Femur (tissue), 1 donor: ENCODE data around the gene SPSB1.
A peak's percentile ranks its signal among the peaks of the same experiment; 100 is the strongest.

Source experiments
- DNase-seq: peaks from one replicate; pipeline ENCODE4 v3.0.0-alpha.2; 2017

SPSB1 gene

DNA sequence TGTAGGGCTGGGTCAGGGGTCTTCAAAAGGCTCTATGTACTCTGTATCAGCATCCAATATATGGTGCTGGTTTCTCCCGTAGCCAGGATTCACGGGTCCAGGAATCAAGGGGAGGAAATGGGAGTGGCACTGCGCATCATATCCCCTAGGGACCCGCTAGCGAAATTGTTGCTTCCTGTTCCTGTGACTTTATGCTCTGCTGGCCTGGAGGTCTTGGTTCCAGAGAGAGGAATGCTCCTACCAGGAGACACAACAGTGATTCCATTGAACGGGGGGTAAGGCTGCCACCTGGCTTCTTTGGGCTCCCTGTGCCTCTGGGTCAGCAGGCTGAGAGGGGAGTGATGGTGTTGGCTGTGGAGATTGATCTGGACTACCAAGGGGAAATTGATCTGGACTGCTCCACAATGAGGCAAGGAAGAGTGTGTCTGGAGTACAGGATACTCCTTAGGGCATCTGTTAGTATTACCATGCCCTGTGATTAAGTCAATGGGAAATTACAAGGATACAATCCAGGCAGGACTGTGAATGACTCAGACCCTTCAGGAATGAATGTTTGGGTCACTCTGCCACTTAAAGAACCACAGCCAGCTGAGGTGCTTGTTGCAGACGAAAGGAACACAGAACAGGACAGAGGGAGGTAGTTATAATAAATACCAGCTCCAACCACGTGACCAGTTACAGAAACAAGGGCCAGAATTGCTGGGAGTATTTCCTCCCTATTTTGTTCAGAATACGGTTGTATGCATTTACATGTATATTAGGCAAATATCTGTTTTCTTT, 10.2 kb downstream of the SPSB1 start:
- DNase-seq: peak; percentile 45

DNA sequence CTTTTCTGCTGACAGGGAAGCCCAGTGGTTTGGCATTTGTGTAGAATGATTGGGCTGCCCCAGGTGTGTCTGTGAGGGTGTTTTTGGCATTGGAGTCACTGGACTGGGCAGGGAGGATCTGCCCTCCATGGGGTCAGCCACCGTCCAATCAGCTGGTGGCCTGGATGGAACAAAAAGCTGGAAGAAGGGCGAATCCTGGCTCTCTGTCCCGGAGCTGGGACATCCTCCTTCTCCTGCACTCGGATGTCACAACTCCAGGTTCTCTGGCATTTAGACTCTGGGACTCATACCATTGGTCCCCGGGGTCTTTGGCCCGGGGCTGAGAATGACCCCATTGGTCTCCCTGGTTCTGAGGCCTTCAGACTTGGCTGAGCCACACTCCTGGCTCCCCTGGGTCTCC, 11.2 kb downstream of the SPSB1 start:
- no peak for DNase-seq

DNA sequence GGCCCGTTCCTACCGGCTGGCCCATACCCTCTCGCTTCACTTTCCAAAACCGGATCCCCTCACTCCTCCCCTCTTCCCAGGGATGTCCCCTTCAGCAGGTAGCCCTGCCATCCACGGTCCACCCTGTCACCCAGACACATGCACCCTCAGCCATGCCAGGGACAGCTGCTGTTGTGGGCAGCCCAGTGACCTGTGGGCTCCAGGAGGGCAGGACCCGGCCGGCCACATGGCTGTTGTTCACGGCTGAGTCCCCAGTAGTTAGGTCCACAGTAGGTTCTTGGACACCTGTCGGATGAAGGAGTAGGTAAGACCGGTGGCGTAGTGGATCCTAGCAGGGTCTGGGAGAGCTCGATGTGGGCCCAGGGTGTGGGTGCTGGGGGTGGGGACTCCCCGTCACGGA, 12.5 kb downstream of the SPSB1 start:
- DNase-seq: no peak

DNA sequence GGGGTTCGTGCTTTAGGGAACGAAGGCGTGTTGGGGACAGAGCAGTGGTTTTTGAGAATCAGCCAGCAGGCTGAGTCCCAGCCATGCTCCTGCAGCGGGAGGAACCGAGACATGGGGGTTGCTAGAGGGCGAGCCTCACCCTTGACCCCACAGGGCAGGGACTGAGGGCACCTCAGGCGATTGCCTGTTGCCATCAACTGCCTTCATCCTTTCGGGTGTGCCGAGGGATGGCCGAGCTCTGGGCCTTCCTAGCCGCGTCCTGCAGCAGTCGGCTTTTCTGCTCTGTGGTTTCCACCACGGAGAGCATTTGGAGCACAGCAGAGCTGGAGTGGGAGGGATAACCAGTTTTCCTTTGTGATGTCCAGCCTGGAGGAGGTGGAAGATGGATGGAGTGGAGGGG, 13.3 kb downstream of the SPSB1 start:
- no peak for DNase-seq

DNA sequence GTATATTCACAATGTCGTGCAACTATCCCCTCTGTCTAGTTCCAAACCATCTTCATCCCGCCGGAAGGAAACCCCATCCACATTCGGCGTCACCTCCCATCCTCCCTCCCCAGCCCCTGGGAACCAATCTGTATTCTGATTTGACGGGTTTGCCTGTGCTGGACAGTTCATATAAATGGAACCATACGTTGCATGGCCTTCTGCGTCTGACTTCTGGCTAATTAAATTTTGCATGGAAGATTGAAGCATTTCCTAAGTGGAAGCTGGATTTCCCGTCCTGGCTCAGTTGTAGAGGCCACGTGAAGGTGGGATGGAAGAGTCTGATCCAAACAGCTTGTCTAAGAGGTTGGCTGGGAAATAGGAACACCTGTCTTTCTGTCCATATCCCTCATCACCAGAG, 14.6 kb downstream of the SPSB1 start:
- DNase-seq: no peak

DNA sequence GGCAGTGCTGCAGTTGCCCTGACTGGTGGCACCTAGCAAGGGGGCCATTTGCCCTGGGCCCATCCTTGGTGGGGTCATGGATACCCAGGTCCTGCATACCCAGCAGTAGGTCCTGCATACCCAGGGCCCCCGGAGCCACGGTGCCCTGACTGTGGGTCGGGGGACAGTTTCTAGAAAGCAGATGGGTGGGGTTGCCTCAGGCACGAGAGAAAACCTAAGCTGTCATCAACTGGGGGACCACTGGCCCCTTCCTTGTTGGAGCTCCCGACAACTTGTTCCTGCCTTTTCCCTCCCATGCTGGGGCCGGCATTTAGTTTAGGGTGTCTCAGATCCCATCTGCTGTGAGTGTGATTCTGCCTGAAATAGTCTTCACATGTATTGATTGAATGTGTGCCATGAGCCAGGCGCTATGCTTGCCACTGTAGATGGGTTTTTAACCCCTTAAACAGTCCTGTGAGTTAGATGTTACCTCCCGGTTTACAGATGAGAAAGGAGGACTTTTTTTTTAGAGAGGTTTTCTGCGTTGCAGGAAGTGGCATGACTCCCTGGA, 15.6 kb downstream of the SPSB1 start:
- no peak for DNase-seq

DNA sequence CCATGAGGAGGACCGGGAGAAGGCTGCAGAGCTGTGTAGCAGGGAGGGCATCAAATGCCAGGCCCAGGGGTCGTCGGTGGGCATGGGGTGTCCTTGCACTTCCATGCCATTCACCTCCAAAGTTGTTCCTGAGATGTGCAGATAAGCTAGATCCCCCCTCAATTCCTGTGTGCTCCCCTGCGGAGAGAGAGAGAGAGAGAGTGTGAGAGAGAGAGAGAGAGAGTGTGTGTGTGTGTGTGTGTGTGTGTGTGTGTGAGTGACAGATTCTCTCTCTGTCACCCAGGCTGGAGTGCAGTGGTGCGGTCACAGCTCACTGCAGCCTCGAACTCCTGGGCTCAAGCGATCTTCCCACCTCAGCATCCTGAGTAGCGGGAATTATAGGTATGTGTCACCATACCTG, 16.4 kb downstream of the SPSB1 start:
- DNase-seq: no peak

DNA sequence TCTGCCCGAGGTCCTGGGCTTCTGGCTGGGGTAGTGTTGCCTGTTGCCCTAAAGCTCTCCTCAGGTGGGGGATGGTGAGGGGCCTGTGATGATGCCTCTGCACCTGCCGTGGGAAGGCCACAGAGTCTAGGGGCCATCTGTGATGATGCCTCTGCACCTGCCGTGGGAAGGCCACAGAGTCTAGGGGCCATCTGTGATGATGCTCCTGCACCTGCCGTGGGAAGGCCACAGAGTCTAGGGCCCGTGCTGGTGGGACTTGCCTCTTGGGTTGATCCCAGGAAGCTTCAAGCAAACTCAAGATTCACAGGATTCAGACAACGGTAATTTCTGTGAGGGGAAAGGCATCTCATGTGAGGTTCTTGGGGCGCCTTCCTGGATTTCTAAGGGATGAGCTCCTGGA, 17.3 kb downstream of the SPSB1 start:
- no peak for DNase-seq

DNA sequence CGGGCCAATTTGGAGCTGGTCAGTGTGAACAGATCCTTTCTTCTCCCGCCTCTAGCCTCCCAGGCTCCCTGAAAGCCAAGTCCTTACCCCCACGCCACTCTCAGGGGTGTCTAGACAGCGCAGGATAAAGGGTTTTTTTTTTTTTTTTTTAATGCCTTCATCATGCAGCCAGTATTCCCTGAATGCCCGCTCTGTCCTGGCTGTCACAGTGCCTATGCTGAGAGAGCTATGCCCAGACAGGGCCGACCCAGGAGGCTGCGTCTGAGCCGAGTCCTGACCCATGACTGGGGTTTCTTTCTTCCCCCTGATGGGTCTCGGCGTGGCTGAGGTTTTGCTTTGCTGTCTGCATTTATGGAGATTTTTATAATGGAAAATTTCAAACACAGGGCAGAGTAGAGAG, 18.3 kb downstream of the SPSB1 start:
- DNase-seq: no peak

DNA sequence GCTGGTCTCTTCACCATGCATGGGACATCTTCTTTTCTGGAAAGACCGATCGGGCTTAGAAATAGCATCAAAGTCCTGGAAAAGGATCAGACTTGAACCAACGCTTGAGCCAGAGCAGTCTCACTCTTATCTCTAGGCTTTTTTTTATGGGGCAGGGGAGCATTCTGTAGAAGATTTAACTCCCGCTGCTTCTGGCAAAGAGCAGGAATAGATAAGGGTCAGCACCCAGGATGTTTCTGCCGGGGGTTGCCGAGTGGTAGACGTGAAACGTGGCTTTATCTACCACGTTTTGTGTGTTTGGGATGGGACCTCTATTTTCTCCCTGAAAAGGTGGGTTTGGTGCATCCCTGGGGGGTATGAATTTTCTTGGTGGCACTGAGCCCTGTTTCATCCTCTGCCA, 18.8 kb downstream of the SPSB1 start:
- DNase-seq: no peak

DNA sequence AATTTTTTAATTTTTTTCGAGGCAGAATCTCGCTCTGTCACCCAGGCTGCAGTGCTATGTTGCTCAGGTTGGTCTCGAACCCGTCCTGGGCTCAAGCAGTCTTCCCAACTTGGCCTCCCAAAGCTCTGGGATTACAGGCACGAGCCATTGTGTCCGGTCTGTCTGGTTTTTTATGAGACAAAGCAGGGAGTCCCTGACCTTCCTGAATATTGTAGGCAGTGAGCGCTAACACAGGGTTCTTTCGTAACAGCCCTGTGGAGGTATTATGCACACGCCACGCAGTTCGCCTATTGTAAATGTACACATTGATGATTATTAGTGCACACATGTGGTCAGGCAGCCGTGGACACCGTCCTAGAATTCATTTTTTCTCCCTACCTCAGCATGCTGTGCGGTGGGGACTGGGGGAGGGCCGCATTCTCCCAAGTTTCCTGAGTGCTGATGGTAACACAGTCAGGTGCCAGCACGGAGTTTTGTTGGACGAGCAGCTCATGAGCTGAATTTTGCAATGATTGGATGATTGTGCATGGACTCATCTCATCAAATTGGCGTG, 19.6 kb downstream of the SPSB1 start:
- DNase-seq: no peak

DNA sequence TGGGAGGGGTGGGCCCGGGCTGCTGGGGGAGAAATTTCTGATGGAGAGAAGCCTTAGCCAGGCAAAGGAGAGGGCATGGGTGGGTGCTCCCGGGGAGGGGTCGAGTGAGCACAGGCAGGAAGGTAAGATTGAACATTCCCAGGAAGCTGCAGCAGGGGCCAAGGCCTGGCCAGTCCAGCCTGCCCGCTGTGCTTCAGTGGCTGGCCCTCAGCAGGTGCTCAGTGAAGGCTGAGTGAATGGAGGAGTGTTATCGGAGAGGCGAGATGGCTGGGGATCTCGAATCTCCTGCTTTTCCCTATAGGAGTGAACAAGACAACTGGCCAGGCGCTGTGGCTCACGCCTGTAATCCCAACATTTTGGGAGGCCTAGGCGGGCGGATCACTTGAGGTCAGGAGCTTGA, 20.9 kb downstream of the SPSB1 start:
- DNase-seq: no peak

DNA sequence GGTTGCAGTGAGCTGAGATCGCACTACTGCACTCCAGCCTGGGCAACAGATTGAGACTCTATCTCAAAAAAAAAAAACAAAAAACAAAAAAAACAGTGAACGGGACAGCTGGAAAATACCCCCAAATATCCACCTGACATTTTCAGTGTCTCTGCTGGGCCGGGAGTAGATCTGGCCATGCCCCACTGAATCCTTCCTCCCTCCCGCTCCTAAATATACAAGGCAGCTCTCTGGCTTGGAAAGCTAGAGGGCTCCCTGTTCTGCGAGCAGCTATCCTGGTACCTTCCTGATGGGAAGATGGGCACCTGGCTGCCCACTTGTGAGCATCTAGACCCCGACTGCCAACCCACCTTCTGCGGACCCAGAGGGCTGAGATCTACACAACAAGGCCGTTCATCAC, 21.4 kb downstream of the SPSB1 start:
- no peak for DNase-seq

DNA sequence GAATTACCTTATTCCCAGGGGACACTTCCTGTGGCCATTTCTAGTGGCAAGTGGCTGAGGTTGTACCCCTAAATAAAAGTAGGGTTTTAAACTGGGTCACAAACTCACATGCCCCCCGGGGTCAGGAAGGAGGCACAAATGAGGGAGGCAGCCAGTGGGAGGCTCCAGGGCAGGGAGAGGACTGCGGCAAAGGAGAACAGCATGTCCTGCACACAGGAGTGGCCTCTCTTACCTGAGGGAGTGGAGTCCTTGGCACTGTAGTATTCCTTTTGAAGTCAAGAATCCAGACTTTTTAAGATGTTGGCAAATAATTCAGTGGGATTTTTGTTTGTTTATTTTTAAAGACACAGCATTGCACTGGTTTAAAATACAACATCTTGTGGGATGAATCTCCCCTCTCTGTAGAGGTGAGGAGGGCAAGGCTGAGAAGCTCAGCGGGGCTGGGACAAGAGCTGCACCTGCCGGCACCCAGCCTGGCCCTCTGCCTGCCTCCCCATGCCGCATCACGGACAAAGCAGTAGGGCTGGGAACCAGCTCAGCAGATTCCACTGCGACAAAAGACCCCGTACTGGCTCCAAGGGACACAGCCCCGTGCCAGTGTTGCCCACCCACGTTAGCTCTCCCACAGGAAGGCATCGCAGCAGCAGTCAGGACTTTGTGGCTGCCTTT, 22.2 kb downstream of the SPSB1 start:
- DNase-seq: no peak

DNA sequence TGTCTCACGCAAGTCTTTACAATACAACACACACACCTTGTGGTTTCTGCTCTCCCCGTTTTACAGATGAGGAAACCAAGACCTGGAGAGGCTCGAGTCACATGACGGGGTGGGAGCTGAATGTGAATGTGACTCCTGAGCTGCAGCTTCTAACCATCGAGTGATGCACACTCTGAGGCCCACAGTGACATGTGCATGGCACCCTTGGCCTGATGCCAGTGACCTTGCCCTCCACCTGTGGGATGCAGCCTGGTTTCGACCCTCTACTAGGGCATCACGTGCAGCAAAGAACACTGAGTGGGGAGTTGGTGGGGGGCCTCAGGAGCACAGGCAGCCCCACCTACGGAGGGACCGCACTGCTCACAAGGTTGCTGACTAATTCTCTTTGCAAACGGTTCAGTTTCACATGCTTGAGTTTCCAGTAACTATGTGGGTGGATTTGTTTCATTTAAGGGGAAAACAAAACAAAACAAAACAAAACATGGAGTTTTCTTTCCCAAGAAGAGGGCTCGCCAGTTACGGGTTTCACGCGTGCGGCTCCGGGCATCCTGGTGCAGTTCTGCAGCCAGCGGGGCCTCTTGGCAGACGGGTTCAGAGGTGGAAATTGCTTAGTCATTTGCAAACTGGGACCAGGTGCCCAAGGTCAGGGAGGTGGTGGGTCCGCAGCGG, 22.9 kb downstream of the SPSB1 start:
- DNase-seq: no peak

DNA sequence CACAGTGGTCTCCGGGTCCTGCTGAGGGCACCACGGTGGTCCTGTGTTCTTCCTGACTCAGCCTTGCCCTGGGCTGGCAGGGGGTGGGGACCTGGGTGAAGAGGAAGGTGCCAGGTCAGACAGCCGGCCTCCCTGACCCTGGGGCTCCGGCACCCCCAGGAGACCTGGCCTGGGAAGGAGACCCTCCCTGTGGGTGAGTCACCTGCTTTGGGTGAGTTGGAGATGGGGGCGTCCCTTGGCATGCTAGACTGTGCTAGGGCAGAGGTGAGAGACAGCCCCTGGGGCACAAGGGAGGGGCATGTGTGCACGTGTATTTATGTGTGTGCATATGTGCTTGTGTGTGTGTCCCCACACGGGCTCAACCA, 23.4 kb downstream of the SPSB1 start:
- DNase-seq: no peak

DNA sequence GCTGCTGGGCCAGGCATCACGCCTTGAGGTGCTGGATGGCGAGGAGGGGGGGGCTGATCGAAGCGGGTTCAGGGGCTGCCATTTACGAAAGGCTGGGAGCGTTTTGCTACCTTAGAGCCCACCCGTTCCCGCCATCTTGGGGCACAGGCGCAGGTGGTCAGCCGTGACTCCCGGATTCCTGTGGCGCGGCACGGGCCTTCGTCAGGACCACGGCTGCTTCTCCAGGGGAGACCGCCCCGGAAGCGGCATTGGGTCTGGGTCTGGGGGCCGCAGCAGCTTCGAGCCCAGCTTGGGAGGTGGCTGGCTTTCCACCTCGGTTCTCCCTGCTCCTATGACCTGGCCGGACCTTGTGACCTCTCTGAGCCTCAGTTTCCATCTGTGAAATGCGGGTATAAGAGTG, 23.8 kb downstream of the SPSB1 start:
- DNase-seq: no peak

DNA sequence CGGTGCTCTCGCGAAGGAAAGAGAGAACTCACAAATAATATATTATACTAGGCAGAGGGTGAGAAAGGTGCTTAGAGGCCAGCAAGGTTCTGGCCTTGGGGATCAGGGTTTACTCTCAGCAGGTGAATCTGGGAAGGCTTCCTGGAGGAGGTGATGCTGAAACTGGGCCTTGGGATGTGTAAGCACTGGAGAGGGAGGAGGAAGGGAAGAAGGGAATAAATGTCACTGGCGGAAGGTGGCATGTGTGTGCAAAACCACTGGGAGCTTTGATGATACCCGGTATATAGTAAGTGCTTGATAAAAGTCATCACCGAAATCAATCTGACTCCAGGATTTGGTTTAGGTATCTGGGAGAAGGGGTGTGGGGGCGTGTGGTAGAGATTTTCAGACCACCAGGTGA, 24.4 kb downstream of the SPSB1 start:
- DNase-seq: no peak

DNA sequence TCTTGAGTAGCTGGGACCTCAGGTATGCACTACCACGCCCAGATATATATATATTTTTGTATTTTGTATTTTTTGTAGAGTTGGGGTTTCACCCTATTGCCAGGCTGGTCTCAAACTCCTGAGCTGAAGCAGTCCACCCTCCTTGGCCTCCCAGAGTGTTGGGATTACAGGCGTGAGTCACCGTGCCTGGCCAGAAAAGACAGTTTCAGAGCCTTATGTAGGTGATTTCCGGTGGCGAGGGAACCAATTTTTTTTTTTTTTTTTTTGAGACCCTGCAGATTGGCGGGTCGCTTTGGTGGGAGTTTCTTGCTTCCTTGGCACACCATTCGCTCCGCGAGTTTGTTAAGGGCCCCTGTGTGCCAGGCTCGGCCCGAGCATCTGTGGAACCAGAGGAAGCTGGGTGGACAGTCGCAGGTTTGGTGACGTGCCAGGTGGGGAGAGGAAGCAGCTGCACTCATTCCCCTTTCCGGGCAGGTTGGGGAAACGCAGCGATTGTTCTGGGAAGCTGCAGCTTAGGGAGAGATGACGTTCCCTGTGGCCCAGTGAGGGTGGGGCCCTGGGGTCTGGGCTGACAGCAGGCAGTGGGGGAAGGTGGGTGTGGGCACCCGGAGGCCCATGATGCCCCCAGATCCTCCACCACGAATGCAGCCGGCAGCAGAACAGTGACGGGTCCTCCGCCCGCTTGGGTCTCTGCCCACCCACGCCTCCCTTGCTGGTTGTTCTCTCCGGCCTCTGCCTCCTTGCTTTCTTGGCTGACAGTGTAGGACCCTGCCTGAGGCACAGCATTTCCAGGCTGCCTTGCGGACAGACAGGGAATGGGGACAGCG, 25.1 kb downstream of the SPSB1 start:
- peak; percentile 81 for DNase-seq

DNA sequence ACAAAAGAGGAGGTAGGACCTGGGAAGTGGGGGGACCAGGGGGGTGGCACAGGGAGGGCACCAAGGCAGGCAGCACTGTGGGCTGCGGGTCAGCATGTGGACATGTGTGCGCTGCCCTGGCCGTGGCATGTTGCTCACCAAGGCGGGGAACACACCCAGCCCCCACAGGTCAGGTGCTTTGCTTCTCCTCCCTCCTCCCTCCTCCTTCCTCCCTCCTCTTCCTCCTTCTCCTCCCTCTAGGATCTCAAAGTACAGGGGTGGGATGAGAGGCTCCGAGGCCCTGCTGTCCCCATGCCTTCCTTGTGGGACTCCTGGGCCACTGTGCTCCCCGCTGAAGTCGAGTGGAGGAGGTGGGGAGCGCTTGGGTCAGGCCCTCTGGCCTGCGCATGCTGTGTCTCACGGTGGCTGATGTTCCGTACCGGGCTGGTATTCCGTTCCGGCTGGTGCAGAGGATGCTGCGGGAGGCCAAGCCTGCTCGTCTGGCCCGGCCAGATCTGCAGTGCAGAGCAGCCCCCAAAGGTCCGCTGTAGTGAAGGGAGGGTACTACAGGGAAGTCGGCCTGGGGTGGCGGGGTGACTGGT, 26.6 kb downstream of the SPSB1 start:
- no peak for DNase-seq

DNA sequence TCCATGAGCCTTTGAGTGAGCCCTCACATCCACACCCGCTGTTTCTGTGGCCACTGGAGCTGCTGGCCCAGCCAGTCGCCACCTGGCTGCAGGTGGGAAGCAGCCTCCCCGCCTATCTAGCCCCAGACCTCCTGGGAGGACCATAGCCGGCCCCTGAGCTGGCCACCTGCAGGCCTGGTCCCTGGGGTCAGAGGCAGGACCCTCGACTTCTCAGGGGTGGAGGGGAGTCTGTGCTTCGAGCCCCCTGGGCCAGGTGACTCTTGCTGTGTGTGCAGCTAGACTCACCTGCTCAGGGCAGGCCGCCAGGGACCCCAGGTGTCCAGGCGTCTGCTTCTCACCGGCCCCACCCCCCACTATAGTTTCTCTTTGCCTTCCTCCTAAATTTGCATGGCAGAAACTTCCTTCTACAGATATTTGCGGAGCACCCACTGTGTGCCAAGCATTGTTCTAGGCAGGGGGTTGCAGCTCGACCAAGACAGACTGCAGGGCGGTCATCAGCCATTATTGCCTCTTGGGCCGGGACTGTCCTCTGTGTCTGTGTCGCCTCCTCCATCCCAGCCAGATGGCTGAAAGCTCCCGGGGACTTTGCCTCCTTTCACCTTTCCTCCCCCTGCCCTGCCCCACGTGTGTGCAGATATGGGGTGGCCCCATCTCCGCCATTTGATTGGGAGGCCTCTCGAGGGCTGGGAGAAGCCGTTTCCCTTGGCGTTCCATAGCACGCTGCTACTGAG, 27.3 kb downstream of the SPSB1 start:
- DNase-seq: no peak
